DMS79 (cell line): Measurements from ENCODE around the gene QKI.
"Not testable (repeated sequence)": the region's sequence is repeated elsewhere in the genome, so short reads cannot be mapped to it uniquely, and the experiment has no call there.

Experiments used
- DNase-seq: peaks from one replicate; lab custom pipeline; 2025; lab: John Stamatoyannopoulos, UW

QKI gene

DNA sequence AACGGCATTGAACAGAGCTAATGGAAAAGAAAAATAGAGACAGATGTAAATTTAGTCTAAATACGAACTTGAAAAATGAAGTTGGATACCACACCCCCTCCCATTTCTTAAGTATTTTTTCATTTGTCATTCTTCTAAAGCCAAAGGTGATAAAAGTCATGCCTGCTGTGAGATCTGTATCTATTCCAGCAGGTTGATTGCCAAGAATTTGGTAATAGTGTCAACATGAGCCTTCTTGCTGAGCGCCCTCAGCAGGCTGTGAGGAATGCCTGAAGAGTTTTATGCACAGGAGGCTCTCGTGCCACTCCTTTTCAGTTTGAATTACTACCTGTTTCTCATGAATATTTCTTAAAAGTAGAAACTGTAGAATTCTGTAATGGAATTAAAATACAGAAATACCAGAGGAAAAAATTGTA, 165.4 kb downstream of the QKI start:
- no peak for DNase-seq

DNA sequence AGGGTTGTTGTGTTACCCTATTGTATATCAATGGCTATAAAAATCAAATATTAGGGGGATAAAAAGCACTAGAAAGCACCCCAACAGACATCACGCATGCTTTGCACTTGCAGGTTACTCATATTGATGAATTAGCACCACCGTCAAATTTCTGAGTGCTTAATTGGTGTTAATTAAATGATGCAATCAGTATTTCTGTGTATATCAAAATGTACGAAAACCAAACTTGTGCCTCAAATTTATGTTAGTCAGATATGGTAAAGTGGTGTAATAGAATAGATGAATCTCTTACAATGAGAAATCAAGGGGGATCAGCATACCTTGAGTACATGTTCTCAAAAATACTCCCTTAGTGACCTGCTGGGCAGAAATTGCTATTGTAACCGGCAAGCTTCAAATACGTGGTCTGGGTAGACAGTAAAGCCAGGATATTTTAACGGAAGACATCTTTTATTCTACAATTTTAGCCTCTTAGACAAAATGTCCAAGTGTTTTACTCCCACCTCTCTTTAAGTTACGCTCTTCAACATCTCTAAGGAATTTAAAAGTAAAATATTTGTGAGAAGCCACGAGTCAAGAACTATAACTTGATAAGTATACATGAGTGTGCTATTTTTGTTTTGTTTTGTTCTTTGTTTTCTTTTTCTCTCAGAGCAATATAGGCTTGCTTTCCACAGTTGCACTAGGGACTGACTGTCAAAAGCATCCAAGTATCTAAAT, 166.0 kb downstream of the QKI start:
- DNase-seq = no peak

DNA sequence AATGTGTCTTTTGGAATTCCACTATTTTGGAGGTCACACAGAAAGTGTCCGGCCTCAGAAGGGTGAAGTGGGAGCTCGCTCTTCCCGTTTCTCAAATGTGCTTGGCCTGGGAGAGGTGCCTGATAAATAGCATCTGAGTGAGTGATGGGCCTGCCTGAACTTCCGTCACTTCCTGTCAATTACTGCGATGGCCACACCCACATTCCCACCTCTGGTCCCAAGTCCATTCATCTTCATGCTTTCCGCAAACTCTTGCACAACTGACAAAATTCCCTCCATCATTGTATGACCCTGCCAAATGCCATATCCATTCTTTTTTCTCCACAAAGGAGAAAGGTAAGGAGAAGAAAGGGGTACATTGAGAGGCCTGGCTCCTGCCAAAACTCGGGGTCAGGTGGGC, 169.0 kb downstream of the QKI start:
- no peak for DNase-seq

DNA sequence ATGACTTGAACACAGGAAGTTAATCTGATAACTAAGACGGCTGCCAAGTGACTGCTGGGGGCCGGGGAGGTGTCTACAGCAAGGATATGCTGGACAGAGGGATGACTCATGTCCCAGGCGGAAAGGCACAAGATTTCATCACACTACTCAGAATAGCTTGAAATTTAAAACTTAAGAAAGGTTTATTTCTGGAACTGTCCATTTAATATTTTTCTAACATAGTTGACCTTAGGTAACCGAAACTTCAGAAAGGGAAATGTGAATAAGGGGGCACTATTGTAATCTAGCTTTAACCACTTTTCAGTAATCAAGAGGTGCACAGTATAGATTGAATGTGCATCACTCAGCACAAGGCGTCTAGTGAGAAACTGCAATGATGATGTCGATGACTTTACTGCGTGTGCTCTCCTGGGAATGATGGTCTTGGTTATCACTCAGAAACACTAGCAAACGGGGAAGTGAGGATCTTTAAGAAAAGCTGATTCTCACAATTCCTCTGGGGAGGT, 171.5 kb downstream of the QKI start:
- DNase-seq = no peak

DNA sequence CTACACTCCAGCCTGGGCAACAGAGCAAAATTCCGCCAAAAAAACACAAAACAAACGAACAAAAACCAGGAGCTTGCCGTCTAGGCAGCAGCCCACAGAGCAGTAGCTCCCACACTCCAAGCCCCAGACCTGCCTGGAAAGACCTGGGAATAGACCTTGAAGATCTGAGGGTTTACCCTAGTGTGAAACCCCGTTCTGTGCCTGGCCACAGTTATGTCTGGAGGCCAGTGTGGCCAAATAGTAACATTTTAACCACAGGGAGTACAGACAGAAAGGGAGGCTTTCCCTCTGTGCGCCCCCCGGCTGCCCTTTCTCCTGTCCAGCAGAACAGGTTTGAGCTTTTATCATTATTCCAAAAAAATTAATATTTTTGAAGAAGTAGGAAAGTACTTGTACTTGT, 172.4 kb downstream of the QKI start:
- no peak for DNase-seq

DNA sequence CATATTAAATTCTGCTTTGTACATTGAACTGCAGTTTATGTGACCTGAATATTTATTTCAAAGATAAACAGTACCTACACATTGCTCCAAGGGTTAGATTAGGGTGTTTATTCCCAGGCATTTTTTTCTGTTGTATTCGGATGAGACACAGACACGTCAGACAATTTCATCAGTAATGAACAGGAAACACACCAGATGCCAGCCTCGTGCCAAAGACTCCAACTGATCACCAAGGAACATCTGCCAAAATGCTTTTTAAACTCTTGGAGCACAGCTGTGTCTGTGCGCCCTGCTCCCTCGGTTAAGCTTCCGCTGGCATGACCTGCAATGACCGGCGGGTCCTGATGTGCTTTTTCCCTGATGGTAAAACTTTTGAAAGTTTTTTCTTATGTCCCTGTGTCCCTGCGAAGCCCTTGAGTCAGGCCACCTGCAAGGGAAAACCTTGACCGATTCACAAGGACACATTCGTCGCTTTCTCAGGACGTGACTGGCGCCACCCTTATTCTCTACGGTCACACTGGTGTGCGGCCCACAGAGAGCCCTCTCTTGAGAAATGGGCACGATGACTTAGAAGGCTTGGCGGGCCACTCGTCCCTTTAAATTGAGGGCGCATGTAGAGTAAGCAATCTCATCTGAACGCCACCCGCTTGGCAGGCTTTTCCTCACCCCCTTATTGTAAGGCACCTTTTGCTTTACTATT, 173.9 kb downstream of the QKI start:
- DNase-seq = no peak

DNA sequence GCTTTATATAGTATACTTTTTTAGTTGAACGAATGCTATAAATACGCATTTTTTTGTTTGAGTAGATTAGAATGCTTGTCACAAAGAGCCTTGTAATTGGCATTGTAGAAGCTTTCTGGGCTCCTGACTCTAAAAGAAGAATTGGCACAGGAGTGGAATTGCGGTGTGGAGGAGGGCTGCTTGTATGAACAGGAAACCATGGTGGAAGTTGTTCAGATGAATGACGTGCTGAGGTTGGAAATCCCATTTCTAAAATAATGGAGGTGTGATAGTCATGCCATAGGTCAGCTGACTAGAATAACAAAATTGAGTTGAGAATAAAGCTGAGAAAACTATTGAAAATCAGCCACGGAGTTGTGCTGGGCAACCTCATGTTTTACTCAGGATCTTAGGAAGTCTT, 174.9 kb downstream of the QKI start:
- DNase-seq = no peak

DNA sequence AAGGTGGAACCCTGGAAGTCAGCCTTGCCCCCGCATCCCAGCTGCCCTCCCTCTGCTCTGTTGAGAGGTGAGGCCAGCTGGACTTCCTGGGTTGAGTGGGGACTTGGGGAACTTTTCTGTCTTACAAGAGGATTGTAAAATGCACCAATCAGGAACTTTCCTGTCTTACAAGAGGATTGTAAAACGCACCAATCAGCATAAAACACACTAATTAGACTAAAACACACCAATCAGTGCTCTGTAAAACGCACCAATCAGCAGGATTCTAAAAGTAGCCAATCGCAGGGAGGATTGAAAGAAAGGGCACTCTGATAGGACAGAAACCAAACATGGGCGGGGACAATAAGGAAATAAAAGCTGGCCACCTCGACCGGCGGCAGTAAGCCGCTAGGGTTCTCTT, 175.6 kb downstream of the QKI start:
- not testable (repeated sequence) for DNase-seq

DNA sequence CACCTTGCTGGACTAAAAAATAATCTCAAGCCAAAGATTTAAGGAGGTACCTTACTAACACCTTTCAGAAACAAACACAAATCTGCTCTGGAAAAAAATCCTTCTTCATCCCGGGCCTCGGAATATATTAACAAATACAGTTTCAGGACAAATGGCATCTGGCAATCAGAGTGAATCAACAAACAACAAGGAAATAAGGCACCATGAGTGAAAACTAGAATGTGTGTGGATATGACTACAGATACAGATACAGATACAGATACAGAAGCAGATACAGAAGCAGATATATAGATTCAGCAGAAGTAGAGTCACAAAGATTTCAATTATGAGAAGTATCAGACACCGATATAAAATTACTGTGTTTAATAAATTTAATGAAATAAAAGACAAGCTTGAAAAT, 178.4 kb downstream of the QKI start:
- no peak for DNase-seq

DNA sequence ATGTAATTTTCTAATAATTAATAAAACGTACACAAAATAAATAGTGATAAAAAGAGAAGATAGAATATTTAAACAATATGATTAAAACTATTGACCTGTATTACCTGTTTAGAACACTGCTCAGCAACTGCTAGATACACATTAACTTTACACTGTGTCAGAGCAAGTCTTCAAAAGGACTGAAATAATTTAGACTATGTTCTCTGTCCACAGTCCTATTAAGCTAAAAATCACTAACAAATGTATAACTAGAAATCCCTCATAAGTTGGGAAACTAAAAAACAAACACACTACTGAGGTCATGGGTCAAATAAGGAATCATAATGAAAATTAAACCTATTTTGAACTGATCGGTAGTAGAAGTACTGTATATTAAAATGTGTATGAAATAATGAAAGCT, 181.7 kb downstream of the QKI start:
- DNase-seq = no peak

DNA sequence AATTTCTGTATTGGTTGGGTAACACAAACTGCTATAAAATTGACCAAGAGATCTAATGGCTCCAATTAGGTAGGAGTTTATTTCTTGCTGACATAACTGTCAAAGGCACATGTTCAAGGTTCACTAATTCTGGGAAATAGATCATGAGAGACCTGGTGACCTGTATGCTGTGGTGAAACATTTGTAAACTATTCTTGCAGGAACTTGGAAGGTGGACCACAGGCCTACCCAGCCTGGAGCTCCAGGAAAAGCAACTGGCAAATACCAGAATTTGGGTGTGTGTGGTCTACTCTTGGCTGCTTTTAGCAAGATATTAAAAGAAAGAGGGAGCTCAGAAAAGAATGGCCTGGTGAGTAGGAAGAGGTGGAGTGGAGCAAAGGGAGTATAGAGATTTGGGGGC, 184.6 kb downstream of the QKI start:
- DNase-seq = no peak

DNA sequence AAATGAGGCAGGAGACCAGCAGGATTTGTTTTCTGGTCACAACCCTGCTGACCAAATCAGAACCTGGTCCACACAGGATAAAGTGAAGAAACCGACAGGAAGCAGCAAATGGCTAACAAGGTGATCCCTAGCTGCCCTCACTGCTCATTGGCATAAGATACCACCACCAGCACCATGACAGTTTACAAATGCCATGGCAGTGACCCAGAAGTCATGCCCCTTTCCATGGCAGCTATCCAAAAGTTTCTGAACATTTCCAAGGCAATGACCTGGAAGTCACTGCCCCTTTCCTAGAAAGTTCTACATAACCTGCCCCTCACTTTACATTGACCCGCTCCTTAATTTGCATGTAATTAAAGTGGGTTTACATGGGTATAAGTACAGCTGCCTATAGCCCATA, 185.2 kb downstream of the QKI start:
- DNase-seq = no peak

DNA sequence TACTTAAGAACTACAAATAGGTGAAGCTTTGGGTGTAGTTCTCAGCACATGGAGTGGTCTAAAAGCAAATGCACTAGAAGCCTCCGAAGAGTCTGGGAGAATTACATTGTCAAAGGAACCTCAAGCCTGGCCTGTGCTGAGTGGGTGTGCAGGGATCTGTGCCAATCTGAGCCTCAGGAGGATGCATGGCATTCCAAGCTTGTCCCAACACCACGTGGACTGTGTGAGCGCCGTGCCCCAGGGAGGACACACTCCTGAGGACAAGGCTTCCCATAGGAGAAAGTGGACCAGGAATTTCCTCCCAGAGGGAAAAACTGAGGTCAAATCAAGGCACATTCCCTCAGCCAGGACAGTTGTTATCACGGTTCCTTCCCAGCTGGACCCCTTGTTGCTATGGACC, 185.8 kb downstream of the QKI start:
- DNase-seq = no peak

DNA sequence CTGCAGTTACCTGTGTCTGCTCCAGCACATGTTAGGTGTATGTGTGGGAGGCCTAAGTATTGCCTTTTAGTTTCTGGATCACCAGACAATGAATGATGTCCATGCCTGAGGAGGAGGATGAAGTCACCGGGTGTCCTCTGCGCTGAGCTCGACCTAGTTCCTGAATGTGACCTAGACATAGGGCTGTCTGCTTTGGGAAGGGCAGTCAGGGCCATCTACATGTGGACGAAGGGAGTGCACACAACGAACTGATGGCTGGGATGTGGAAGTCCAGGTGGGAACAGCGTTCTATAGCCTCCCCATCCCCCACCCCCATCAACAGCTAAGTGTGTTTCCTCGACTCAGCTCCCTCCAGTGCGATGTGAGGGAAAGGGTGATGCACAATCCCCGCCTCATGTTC, 186.3 kb downstream of the QKI start:
- DNase-seq = no peak

DNA sequence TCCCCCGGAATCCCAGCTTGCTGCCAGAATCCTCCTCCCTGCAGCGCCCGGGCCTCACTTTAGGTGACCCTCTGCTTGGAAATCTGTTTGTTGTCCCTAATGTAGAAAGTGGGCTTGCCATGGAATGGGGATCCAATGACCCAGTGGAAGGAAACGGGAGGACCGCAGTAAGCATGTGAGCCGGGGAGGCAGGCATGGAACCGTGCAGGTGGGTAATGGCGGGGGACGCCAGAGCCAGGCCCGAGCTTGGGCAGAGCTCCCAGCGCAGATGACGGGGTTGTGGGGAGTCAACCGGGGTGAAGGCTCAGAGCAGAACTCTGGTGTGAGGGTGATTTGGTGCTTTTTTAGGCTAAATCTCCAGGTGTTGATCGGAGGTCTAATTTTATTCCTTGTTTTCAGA, 188.3 kb downstream of the QKI start:
- DNase-seq = no peak

DNA sequence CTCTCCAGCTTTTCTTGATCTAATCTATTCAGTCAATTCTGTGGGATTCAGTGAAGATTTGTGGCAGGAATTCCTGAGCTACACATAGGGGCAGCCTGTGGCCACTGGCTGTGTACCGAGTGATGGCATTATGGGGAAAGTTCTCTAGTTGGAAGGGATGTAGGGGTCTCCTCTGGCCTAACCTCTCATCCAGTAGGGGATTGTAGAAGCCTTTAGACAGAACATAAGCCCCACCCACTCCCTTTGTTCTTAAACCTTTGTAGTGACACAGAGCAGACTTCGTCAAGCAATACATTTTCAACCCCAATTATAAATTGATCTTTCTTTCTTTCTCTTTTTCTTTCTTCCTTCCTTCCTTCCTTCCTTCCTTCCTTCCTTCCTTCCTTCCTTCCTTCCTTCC, 188.9 kb downstream of the QKI start:
- no peak for DNase-seq

DNA sequence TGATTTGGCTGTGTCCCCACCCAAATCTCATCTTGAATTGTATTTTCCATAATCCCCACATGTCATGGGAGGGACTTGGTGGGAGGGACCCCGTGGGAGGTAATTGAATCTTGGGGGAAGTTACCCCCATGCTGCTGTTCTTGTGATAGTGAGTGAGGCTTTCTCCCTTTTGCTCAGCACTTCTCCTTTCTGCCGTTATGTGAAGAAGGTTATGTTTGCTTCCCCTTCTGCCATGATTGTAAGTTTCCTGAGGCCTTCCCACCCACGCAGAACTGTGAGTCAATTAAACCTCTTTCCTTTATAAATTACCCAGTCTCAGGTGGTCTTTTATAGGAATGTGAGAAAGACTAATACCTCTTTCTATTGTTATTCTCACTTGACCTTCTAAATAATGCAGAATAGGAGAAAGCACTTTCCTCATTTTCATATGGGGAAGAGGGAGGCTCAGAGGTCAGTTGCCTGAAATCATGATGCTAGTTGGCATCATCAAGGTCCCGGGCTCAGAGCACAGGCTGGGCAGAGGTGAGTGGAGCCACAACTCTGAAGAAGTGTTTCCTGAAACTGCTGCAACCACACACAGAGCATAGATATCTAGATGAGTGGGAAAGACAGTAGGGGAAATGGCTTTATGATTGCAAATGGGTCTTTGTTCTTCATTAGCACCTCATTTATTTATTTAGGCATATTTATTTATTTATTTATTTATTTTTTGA, 191.0 kb downstream of the QKI start:
- DNase-seq = no peak

DNA sequence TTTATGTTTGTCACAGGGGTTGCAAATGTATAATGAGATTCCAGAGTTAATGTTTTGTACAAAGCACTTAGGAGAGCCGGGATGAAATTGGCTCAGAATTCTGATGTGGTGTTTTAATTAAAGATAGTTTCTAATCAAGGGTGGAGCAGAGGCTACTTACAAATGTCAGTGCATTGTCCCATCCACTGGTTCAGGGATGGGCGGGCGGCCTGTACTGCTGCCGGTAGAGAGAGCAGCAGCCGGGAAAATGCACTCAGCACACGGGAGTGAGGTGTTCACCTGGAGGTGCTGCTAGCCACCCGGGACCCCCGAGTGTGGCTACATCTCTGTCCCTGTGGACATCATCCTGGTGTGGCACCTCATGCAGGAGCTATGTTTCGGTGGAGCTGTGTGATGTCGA, 193.3 kb downstream of the QKI start:
- DNase-seq = no peak

DNA sequence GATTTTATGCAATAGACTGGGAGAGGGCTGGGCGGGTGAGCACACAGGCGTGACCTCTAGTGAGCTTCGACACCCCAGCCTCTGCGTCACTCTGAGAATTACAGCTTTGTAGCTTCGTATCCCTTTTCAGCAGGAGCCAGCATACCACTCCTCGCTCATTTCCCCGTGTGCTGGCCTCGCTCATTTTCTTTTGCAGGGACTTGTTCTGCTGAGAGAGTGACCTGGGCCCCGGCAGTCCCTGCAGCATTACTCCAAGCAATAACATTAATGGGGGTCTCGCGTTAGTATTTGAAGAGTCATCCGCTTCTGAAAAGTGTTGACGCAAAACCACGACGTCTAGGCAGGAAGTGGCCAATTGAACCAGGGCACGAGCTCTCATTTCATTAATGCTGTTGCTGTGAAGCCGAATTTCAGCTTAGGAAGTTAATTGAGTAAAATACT, 193.7 kb downstream of the QKI start:
- DNase-seq = no peak

DNA sequence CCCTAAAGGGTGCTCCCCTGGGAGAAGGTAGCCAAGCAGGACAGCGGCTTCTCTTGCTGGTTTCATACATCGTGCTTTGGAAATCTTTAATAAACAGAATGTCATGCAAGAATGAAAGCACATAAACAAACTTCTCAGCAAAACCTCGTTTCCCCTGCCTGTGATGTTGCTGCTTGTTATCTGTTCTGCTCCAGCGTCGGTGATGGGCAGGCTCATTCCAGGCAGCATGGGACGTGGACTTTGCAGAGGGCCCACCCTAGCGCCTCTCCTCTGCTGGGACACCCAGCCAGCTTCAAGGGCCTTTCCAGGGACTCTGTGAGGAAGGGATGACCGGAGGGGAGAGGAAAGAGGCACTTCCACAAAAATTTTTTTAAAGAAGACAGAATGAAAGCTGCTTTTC, 197.7 kb downstream of the QKI start:
- no peak for DNase-seq

DNA sequence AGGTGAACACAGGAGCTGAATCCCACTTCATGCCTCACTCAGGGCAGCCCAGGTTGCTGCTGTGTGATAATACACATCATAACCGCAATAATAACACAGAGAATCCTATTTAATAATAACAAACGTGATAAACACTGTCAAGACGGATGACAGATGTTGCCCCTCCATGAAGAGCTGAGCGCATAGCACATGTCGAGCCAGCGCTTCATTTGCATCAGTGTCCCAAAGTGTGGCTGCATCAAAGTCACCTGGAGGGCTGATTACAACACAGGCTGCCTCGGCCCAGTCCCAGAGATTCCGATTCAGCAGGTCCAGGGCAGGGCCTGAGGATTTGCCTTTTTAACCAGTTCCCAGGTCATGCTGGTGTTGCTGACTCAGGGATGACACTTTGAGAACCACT, 198.5 kb downstream of the QKI start:
- no peak for DNase-seq

DNA sequence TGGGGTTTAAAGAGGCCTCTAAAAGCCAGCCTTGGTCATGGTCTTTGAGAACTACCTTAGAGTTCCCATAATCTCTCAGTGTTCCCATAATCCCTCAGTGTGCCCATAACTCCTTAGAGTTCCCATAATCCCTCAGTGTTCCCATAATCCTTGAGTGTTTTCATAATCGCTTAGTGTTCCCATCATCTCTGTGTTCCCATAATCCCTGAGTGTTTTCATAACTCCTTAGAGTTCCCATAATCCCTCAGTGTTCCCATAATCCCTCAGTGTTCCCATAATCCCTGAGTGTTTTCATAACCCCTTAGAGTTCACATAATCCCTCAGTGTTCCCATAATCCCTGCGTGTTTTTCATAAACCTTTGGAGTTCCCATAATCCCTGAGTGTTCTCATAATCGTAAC, 199.2 kb downstream of the QKI start:
- DNase-seq = no peak

DNA sequence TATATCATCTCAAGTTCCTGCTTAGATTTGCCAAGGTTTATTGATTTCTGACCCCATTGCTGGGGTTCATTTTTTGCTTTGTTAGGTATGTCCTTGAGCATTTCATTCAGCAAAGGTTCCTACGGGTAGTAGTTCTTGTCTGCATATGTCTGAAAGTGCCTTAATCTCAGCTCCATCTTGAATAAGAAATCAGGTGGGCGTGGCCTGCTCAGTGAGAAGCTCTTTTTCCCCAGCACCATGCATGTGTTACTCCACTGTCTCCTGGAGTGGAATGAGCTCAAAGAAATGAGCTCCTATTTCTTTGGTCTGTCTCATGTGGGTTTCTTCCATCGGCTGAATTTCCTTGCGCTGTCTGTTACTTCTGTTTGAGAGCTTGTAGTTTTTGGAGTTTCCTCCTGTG, 201.9 kb downstream of the QKI start:
- DNase-seq = no peak
